ENCODE measurements around the gene SORL1. TPM values are rescaled to one million over a fixed set of nuclear protein-coding genes. Genes with fewer than 3 reads are reported as not detected.

SORL1 gene
- total RNA-seq, 1 donor from 2014 or later, result 4.6 TPM

- Mint-ChIP-seq H3K27me3 (ENCODE audit: unreplicated experiment) (no peaks in the 10 kb centered on the region), H3K9me3 (ENCODE audit: unreplicated experiment) (no peaks in the 10 kb centered on the region), H3K36me3 (ENCODE audit: low read depth, unreplicated experiment) (no peaks in the 10 kb centered on the region), H3K27ac (ENCODE audit: unreplicated experiment) (no peak overlapping the region), H3K4me1 (ENCODE audit: unreplicated experiment) (peaks cover 22% of the 10 kb centered on the region), H3K4me3 (ENCODE audit: unreplicated experiment) (no peak overlapping the region)
- TF ChIP-seq CTCF (IDR thresholded peaks at IDR 0.05; ENCODE audit: unreplicated experiment), result no peak
- DNase-seq (ENCODE audit: low spot score), result no peak
Observed at GRCh38 chr11:121665206-121665838, 213.2 kb downstream of the SORL1 start.

- peaks cover 17% of the 10 kb centered on the region for H3K4me1 Mint-ChIP-seq (ENCODE audit: unreplicated experiment)
Observed at GRCh38 chr11:121667836-121668235, 215.7 kb downstream of the SORL1 start.

GRCh38 chr11:121669422-121669821 lies 217.3 kb downstream of the SORL1 start:
- no peak overlapping the region for H3K27ac Mint-ChIP-seq (ENCODE audit: unreplicated experiment)

More at GRCh38 chr11:121667836-121668235, 215.7 kb downstream of the SORL1 start:
- Mint-ChIP-seq H3K27ac (ENCODE audit: unreplicated experiment) (no peak overlapping the region), H3K4me3 (ENCODE audit: unreplicated experiment) (no peak overlapping the region), H3K27me3 (ENCODE audit: unreplicated experiment) (no peaks in the 10 kb centered on the region), H3K9me3 (ENCODE audit: unreplicated experiment) (no peaks in the 10 kb centered on the region), H3K36me3 (ENCODE audit: low read depth, unreplicated experiment) (no peaks in the 10 kb centered on the region)
- no peak for DNase-seq (ENCODE audit: low spot score)
- no peak for TF ChIP-seq CTCF (IDR thresholded peaks at IDR 0.05; ENCODE audit: unreplicated experiment)

GRCh38 chr11:121670266-121670665 lies 218.2 kb downstream of the SORL1 start:
- H3K27me3 Mint-ChIP-seq (ENCODE audit: unreplicated experiment), result no peaks in the 10 kb centered on the region
- no peak overlapping the region for H3K27ac Mint-ChIP-seq (ENCODE audit: unreplicated experiment)
- no peaks in the 10 kb centered on the region for H3K9me3 Mint-ChIP-seq (ENCODE audit: unreplicated experiment)
- DNase-seq (ENCODE audit: low spot score), result no peak
- TF ChIP-seq CTCF (IDR thresholded peaks at IDR 0.05; ENCODE audit: unreplicated experiment), result no peak
- H3K4me1 Mint-ChIP-seq (ENCODE audit: unreplicated experiment), result peaks cover 14% of the 10 kb centered on the region
- no peaks in the 10 kb centered on the region for H3K36me3 Mint-ChIP-seq (ENCODE audit: low read depth, unreplicated experiment)
- no peak overlapping the region for H3K4me3 Mint-ChIP-seq (ENCODE audit: unreplicated experiment)

More at GRCh38 chr11:121669422-121669821, 217.3 kb downstream of the SORL1 start:
- TF ChIP-seq CTCF (IDR thresholded peaks at IDR 0.05; ENCODE audit: unreplicated experiment), result no peak
- H3K9me3 Mint-ChIP-seq (ENCODE audit: unreplicated experiment), result no peaks in the 10 kb centered on the region
- no peak for DNase-seq (ENCODE audit: low spot score)
- no peak overlapping the region for H3K4me3 Mint-ChIP-seq (ENCODE audit: unreplicated experiment)
- H3K27me3 Mint-ChIP-seq (ENCODE audit: unreplicated experiment), result no peaks in the 10 kb centered on the region
- H3K4me1 Mint-ChIP-seq (ENCODE audit: unreplicated experiment), result peaks cover 16% of the 10 kb centered on the region
- H3K36me3 Mint-ChIP-seq (ENCODE audit: low read depth, unreplicated experiment), result no peaks in the 10 kb centered on the region

GRCh38 chr11:121670805-121671282 lies 218.7 kb downstream of the SORL1 start:
- no peaks in the 10 kb centered on the region for H3K36me3 Mint-ChIP-seq (ENCODE audit: low read depth, unreplicated experiment)
- DNase-seq (ENCODE audit: low spot score), result no peak

More at GRCh38 chr11:121670805-121671282, 218.7 kb downstream of the SORL1 start:
- no peak for TF ChIP-seq CTCF (IDR thresholded peaks at IDR 0.05; ENCODE audit: unreplicated experiment)
- Mint-ChIP-seq H3K27ac (ENCODE audit: unreplicated experiment) (no peak overlapping the region), H3K4me1 (ENCODE audit: unreplicated experiment) (peaks cover 10% of the 10 kb centered on the region), H3K9me3 (ENCODE audit: unreplicated experiment) (no peaks in the 10 kb centered on the region), H3K4me3 (ENCODE audit: unreplicated experiment) (no peak overlapping the region), H3K27me3 (ENCODE audit: unreplicated experiment) (no peaks in the 10 kb centered on the region)
